DMS 273 (cell line): ENCODE measurements around the gene COMMD4.

Experiments
- DNase-seq: peaks from one replicate; lab custom pipeline; 2025; ENCODE audit not compliant: unreplicated experiment; lab: John Stamatoyannopoulos, UW

COMMD4 gene

DNA sequence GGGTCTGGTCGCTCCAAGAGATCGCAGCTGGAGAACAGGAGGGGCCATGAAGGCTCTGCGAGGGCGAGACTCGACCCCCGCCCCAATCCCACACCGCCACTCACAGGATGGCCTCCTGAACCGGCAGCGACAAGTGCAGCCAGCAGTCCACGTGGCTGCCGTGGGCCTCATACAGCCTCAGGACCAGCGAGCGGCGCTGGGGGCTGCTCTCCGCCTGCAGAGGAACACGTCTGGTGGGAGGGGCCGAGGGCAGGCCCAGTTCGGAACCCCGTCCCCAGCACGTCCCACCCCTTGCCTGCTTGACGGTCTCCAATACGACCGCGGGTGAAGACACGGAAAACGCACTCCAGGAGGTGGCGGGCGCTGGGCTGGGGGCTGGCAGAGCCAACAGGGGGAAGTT, 20.1 kb downstream of the COMMD4 start:
- DNase-seq: no peak

GRCh38 chr15:75356517-75356916, 20.7 kb downstream of the COMMD4 start:
- DNase-seq: no peak

- no peak for DNase-seq
Observed at GRCh38 chr15:75357976-75358673, 22.3 kb downstream of the COMMD4 start.

- DNase-seq: no peak
Observed at GRCh38 chr15:75358771-75359536, 23.1 kb downstream of the COMMD4 start.

DNA sequence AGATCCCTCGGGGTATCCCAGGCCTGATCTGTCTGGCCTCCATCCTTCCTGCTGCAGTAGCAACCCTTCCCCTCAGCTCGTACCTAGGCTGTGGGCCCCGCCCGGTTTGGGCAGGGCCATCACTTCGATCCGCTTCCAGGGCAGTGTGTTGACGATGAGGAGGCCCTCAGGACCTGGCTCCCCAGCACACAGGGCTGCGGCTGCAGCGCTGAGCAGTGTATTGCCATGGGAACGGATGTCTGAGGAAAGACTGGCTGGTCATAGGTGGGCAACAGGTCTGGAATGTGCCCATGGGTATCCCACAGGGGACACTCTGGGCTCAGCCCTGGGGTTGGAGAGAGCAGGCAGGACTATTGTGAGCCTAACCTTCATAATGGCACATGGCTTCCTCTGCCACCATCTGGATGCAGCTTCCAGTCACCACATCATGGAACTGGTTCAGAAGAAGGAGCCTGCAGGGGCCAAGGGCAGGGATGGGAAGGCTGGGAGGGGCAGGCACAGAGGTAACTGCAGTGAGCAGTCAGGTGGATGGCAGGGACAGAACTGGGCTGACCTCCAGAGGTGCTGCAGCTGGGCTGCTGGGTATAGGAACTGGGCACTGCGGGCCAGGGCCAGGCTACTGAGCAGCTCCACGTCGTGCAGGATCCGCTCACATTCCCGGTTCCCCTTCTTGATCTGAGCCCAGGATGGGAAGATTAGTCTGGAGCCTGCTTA, 23.8 kb downstream of the COMMD4 start:
- DNase-seq: no peak

DNA sequence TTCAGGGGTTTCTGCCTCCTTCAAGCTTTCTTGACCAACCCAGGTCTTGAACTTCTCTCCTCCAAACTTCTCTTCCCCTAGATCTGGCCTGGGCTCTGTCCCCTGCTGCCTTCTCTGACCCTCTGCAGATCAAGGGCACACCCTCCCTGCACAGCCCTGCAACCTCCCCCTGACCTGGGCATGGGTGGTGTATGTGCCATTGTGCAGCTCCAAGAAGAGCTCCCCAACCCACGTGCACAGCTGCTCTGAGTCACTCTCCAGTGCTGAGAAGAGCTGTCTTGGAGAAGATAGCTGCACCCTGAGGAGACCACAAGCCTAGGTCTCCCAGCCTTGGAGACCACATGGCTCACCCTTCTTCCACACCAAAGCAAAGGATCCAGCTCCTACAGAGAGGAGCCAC, 24.5 kb downstream of the COMMD4 start:
- no peak for DNase-seq

GRCh38 chr15:75360856-75361255, 25.0 kb downstream of the COMMD4 start:
- DNase-seq: no peak

DNA sequence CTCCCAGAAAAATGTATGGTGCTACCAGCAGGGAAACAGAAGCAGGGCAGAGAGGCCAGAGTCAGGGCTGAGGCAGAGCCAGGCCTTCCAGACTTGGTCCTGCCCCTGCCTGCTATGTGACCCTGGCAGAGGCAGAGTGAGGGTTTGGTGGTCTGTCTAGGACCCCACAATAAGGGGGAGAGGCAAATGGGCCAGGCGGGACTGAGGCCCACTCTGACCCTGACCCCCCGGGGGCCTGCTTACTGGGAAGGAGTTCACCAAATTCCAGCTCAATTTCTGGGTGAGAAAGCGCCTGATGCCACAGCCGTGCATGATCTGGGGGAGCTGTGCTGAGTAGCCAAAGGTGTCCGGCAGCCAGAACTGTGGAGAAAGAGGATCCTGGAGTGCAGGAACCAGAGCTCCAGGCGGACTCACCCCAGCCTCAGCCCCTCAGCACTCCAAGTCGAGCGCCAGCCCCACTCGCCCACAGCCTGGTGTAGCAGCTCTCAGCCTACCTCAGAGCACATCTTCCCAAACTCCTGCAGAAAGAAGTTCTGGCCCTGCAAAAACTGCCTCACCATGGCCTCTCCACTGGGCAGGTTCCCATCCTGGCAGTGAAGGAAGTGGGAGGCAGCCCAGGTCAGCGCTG, 25.6 kb downstream of the COMMD4 start:
- no peak for DNase-seq

- no peak for DNase-seq
Observed at GRCh38 chr15:75361989-75362641, 26.3 kb downstream of the COMMD4 start.

DNA sequence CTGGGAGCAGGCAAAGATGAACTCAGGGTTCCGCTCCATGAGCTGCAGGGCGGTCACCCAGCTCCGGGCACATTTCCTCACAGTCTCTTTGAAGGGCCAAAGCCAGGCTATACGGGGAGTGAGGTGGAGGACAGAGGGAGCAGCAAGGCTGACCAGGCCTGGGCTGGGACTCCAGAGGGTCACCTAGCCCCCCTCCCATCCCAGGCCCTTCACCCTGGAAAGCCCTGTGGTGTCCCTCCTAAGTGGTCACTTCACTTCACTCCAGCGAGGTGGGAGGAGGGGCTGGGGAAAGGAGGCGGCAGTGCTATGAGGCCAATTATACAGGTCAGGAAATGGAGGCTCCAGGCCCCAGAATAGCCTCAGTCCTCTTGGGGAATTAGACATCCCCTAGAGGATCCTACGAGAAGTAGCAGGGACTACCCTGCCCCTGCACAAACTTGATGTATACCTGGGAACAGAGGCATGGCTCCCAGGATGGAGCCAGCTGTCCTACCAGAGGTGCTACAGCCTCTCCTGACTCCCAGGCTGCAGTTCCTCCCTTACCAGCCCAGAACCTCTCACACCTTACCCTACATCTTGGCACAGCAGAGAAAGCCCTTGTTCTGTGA, 26.9 kb downstream of the COMMD4 start:
- DNase-seq: no peak

GRCh38 chr15:75363786-75364185, 27.9 kb downstream of the COMMD4 start:
- no peak for DNase-seq

GRCh38 chr15:75364881-75365280, 29.0 kb downstream of the COMMD4 start:
- DNase-seq: no peak

- no peak for DNase-seq
Observed at GRCh38 chr15:75366163-75366562, 30.3 kb downstream of the COMMD4 start.

- no peak for DNase-seq
Observed at GRCh38 chr15:75367006-75367405, 31.1 kb downstream of the COMMD4 start.

DNA sequence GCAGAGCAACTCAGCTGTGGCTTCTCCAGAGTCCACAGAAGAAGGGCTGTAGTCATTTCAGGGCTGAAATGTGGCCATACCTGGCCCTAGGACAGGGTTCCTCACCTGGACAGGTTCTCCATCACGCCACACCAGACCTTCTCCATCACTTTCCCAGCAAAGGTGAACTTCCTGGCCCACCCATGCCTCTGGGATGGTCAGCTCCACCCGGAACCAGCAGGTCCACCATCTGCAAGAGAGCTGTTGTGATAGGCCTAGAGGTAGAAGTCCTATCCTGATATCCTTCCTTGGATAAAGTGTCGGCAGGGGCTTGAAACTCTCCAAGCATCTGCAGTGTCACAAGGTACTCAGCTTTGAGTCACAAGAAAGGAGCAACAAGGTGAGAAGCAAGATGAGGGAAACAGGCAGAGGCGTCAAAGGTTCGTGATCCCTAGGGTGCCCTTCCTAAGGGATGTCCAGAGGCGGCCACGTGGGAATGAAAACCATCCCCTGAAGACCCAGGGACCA, 31.6 kb downstream of the COMMD4 start:
- no peak for DNase-seq

DNA sequence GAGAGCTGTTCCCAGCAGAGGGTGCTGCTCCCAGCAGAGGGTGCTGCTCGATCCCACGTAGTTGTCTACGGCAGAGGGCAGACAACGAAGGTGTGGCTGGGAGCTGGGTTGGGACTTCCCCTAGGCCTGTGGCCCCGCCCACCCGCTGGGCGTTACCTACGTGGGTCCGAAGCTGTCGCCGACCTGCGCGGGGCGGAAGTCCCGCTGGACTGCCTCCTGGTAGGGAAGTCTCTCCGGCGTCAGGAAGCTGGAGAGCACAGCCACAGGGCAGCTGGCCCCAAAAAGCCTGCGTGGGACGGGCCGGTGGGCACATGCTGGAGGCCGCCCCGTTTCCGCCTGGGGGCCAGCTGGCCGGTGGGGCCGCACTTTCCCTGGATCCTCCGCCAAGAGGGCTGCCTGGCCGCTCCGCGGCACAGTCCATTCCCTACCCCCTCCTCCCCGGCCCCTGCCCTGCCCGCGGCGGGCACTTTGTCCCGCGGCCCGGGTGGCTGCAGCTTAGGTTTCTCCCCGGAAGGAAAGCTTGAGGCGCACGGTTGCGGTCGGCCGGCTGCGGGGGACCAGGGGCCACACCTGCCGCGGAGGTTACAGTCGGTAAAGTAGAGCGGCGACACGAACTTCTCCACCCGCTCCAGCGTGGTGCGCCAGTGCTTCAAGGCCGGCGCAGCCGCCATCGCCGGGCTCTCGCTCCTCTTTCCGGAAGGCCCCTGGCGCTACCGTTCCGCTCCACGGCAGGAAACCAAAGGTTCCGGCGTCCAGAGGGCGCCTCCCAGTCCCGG, 32.2 kb downstream of the COMMD4 start, which contains the start of gene MAN2C1:
TSS of gene MAN2C1 (minus strand) at position 695 of the 776 bp plus-strand sequence. CDS start at position 671, 24 bp downstream.
- peak; percentile 96 for DNase-seq

- peak; percentile 42 for DNase-seq
Observed at GRCh38 chr15:75368689-75369239, 32.9 kb downstream of the COMMD4 start.

DNA sequence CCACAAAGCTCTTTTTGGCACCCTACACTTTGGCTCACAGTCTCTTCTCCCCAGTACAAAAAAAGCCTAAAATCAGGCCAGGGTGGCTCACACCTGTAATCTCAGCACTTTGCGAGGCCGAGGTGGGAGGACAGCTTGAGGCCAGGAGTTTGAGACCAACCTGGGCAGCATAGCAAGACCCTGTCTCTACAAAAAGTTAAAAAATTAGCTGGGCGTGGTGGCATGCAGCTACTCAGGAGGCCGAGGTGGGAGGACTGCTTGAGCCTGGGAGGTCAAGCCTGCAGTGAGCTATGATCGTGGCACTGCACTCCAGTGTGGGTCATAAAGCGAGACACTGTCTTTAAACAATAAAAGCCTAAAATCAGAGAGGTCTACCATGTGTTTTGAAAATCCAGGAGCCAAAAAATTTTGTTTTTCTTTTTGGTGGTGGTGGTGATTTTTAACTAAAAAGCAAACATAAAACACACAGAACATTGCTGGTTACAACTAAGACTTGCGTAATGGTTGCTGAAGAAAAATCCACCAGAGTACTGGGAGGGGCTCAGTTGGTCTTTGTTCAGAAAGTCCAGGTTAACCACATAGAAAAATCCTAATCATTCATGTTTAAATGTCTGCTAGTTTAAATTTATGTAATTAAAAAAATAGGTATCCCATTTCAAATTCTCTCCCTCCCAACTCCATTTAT, 34.2 kb downstream of the COMMD4 start:
- no peak for DNase-seq

DNA sequence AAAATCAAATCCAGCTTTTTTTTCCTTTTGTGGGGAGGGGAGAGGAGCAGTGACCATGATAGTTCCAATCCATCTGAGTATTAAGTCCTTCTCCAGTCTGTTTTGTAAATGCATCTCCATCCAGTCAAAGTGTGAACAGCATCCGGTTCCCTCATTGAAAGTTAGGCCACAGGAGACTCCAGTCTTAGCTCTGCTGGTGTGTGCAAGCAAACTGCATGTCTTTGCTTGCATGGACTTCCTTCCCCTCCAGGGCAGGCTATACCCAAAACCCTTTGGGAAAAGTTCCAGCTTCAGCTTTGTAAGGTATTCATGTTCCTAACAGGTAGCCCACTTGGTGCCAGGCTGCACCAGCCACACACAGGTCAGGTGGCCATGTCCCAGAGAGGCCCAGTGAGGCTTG, 35.6 kb downstream of the COMMD4 start:
- DNase-seq: no peak
